Endothelial cell of umbilical vein (primary cell): ENCODE results near the gene KAT6B. TPM values are rescaled to one million over a fixed set of nuclear protein-coding genes. Genes with fewer than 3 reads are reported as not detected.

Source experiments
- BruUV-seq: library from RNA; stranded (reverse); fragments of 400-500 nt; replicated peaks from 2 replicates; lab custom pipeline; 2021; lab: Mats Ljungman, UMichigan
- CTCF ChIA-PET: fragments of 300-600, 350-600 bp; sonication (Branson Sonifier 250); formaldehyde crosslinking; loops from one replicate; lab custom pipeline; 2021; ENCODE audit warnings: antibody characterized with exemption, inconsistent platforms; lab: Charles Lee
- POLR2A ChIA-PET: fragments of 300-600, 350-600 bp; sonication (Branson Sonifier 250); formaldehyde crosslinking; loops from one replicate; lab custom pipeline; 2021; ENCODE audit warnings: antibody characterized with exemption, inconsistent platforms; lab: Charles Lee
- DNase-seq: peaks from one replicate; pipeline ENCODE4 v3.0.0-alpha.2; 2011; ENCODE audit warnings: low read depth, low spot score
- FAIRE-seq: peaks from 2 replicates; lab custom pipeline; 2011; peaks lifted over from hg19 to GRCh38; lab: Jason Lieb, UNC
- H2AFZ ChIP-seq: 2 replicates; pipeline ENCODE4 v1.6.0; 2012; ENCODE audit warnings: low read depth, low read length, control low read depth, inconsistent platforms
- H3K27ac ChIP-seq: 2 replicates; pipeline ENCODE4 v1.5.1; 2011; ENCODE audit warnings: low read depth, mild to moderate bottlenecking, control low read depth, low read length, moderate library complexity; ENCODE audit not compliant: insufficient read depth
- H3K27me3 ChIP-seq, 2 experiments: 2 replicates each; pipeline versions ENCODE4 v1.6.0 to v1.6.1; 2011; ENCODE audit warnings: low read length in 2 of 2, mixed read lengths in 1 of 2; ENCODE audit not compliant: control insufficient read depth in 2 of 2, insufficient read depth in 2 of 2
- H3K36me3 ChIP-seq, 2 experiments: 2 replicates in 1 of 2; 3 replicates in 1 of 2; pipeline ENCODE4 v1.5.1; 2011; ENCODE audit warnings: low read length in 2 of 2, mild to moderate bottlenecking in 1 of 2, moderate library complexity in 1 of 2; ENCODE audit not compliant: control insufficient read depth in 2 of 2, insufficient read depth in 2 of 2; ENCODE audit errors: extremely low read depth in 1 of 2
- H3K4me1 ChIP-seq: 3 replicates; pipeline ENCODE4 v1.5.1; 2011; ENCODE audit warnings: mild to moderate bottlenecking, low read length; ENCODE audit not compliant: control insufficient read depth, insufficient read depth; ENCODE audit errors: extremely low read depth
- H3K4me2 ChIP-seq: 2 replicates; pipeline ENCODE4 v1.6.1; 2011; ENCODE audit warnings: low read length, control low read depth, mixed read lengths; ENCODE audit not compliant: insufficient read depth
- H3K4me3 ChIP-seq, 3 experiments: fragments of 200-600 bp in 1 of 3; sonication (generic), shearing (Covaris generic) in 1 of 3; replicated peaks in 1 of 3; 2 replicates each; pipeline ENCODE4 v1.5.1; 2011 to 2016; ENCODE audit warnings: control low read depth in 3 of 3, low read length in 3 of 3, mild to moderate bottlenecking in 2 of 3, inconsistent platforms in 1 of 3, low read depth in 1 of 3, moderate library complexity in 1 of 3; ENCODE audit not compliant: insufficient read depth in 1 of 3
- H3K79me2 ChIP-seq: 2 replicates; pipeline ENCODE4 v1.6.0; 2012; ENCODE audit warnings: low read length, inconsistent platforms; ENCODE audit not compliant: control insufficient read depth, insufficient read depth
- H3K9ac ChIP-seq: replicated peaks from 2 replicates; pipeline ENCODE3; 2011; ENCODE audit warnings: low read length, control low read depth; ENCODE audit not compliant: insufficient read depth; ENCODE audit errors: extremely low read depth
- H3K9me1 ChIP-seq: replicated peaks from 3 replicates; pipeline ENCODE4 v1.6.0; 2011; ENCODE audit warnings: mild to moderate bottlenecking, low read length; ENCODE audit not compliant: control insufficient read depth, insufficient read depth; ENCODE audit errors: extremely low read depth
- H3K9me3 ChIP-seq: replicated peaks from 2 replicates; pipeline ENCODE4 v1.5.1; 2012; ENCODE audit warnings: low read length, inconsistent platforms; ENCODE audit not compliant: control insufficient read depth, insufficient read depth
- H4K20me1 ChIP-seq: replicated peaks from 2 replicates; pipeline ENCODE3; 2011; ENCODE audit warnings: mild to moderate bottlenecking, low read length; ENCODE audit not compliant: control insufficient read depth, insufficient read depth; ENCODE audit errors: extremely low read depth
- CTCF ChIP-seq, 2 donors: IDR thresholded peaks; 1 replicate in 1 of 2; 2 replicates in 1 of 2; pipeline ENCODE4 v1.5.1; 2011; ENCODE audit warnings: low read length in 2 of 2, mild to moderate bottlenecking in 2 of 2, moderate library complexity in 2 of 2, control low read depth in 1 of 2, inconsistent platforms in 1 of 2, low read depth in 1 of 2; ENCODE audit not compliant: insufficient read depth in 1 of 2; ENCODE audit errors: extremely low read depth in 1 of 2
- EZH2 ChIP-seq: IDR thresholded peaks from 2 replicates; pipeline ENCODE4 v1.6.1; 2012; ENCODE audit warnings: borderline replicate concordance, low read depth, mild to moderate bottlenecking, moderate library complexity, low read length, inconsistent platforms; ENCODE audit not compliant: severe bottlenecking
- FOS ChIP-seq: IDR thresholded peaks from 2 replicates; pipeline ENCODE4 v1.6.1; 2011; ENCODE audit warnings: mild to moderate bottlenecking, low read length, moderate library complexity, borderline replicate concordance; ENCODE audit not compliant: insufficient read depth
- GATA2 ChIP-seq: IDR thresholded peaks from 2 replicates; pipeline ENCODE4 v1.7.0; 2011; ENCODE audit warnings: low read depth, mild to moderate bottlenecking, moderate library complexity, mixed read lengths, low read length; ENCODE audit not compliant: insufficient read length, insufficient read depth
- JUN ChIP-seq: IDR thresholded peaks from 2 replicates; pipeline ENCODE4 v1.6.1; 2011; ENCODE audit warnings: borderline replicate concordance, low read depth; ENCODE audit not compliant: insufficient read length, insufficient read depth
- MAX ChIP-seq: IDR thresholded peaks from 2 replicates; pipeline ENCODE4 v1.6.1; 2011; ENCODE audit not compliant: insufficient read depth, insufficient read length
- MYC ChIP-seq: IDR thresholded peaks from one replicate; pipeline ENCODE4 v1.6.1; 2011; ENCODE audit warnings: mild to moderate bottlenecking, low read depth, low read length
- POLR2A ChIP-seq: IDR thresholded peaks from 2 replicates; pipeline ENCODE4 v1.6.1; 2012; ENCODE audit warnings: low read depth, mild to moderate bottlenecking, control low read depth, low read length
- POLR2AphosphoS5 ChIP-seq: IDR thresholded peaks from 2 replicates; pipeline ENCODE4 v1.6.1; 2012; ENCODE audit warnings: low read depth, mild to moderate bottlenecking, control low read depth, low read length, moderate library complexity; ENCODE audit not compliant: insufficient read depth
- dilution Hi-C: fragments of 300-500 bp; cut with MboI; formaldehyde crosslinking; loops from one replicate; pipeline ENCODE4 v1.15.0; 2019; ENCODE audit warnings: low sequenced_read_pairs; ENCODE audit not compliant: extremely low pct_ligation_motif_present
- intact Hi-C: fragments of 100-400 bp; cut with micrococcal nuclease; formaldehyde crosslinking; loops from one replicate; pipeline ENCODE4 v1.10.0; 2022
- polyA plus RNA-seq, 4 experiments: library from polyadenylated mRNA; depleted of rRNA in 3 of 4; stranded (reverse) in 3 of 4; unstranded in 1 of 4; fragments of >200 nt; gene quantifications; 2 replicates each; pipeline versions ENCODE4 v1.2.1 to v1.2.3, GENCODE V29; 2011 to 2012; ENCODE audit warnings: missing spikeins in 1 of 4
- total RNA-seq: library from RNA; stranded (reverse); gene quantifications from 2 replicates; pipeline ENCODE4 v1.2.3, GENCODE V29; 2021

The KAT6B gene
- total and polyA plus RNA-seq, 2 donors (not counting 3 experiments of a cell fraction or from before 2014, with no cell fraction given), result 4.5 to 17.0 TPM

- no peak for TF ChIP-seq GATA2
- no peak for TF ChIP-seq JUN
- TF ChIP-seq FOS, result no peak
- TF ChIP-seq MYC, result no peak
- TF ChIP-seq MAX, result no peak
- no peak for TF ChIP-seq POLR2AphosphoS5
- Histone ChIP-seq H3K9ac (no peak overlapping the region), H3K36me3 (peaks cover 0 to 4% of the 10 kb centered on the region in 2 experiments), H4K20me1 (no peaks in the 10 kb centered on the region), H3K27ac (no peak overlapping the region), H3K4me3 (no peak overlapping the region), H3K4me1 (no peaks in the 10 kb centered on the region), H3K79me2 (no peaks in the 10 kb centered on the region), H3K4me2 (no peak overlapping the region), H2AFZ (no peak overlapping the region), H3K9me3 (no peaks in the 10 kb centered on the region), H3K9me1 (no peaks in the 10 kb centered on the region), H3K27me3 (no peaks in the 10 kb centered on the region)
- POLR2A ChIA-PET, result no interaction called here
- no peak for FAIRE-seq
- intact Hi-C loops, result no loop called here
- dilution Hi-C loops, result no loop called here
- no TSS peak for BruUV-seq
- DNase-seq, result no peak
- CTCF ChIA-PET, result no interaction called here
Observed at GRCh38 chr10:74997163-74997562, 170.8 kb downstream of the KAT6B start.

DNA sequence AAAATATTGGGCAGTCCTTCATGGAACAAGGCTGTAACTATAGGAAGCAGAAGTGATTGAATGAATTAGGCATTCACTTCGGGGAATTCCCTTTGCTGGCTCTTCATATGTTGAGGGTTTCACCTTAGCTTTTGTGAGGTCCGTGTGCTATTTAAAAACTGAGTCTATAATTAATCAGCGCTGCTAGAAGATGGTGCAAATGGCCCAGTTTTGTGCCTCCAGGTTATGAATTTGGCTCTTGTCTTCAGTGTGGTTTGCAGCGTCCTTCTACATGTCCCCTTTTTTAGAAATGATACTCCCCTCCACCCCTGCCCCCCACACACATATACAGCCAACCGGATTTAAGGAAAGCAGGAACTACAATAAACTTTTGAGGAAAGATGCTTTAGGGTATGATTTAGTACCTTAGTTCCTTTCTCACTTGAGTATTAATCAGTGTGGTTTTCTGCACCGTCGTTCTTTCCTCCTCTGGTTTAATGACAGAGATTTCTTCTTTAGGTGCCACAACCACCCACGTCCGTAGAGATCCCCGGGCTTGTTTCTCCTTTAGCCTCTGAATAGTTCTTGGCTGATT, 174.4 kb downstream of the KAT6B start:
- BruUV-seq, result no TSS peak
- FAIRE-seq, result no peak

More for the DNA sequence above, 174.4 kb downstream of the KAT6B start:
- Histone ChIP-seq H3K36me3 (peaks cover 2 to 4% of the 10 kb centered on the region in 2 experiments), H3K4me1 (no peaks in the 10 kb centered on the region), H4K20me1 (no peaks in the 10 kb centered on the region), H3K9me1 (no peaks in the 10 kb centered on the region), H3K9ac (no peak overlapping the region), H2AFZ (no peak overlapping the region), H3K9me3 (no peaks in the 10 kb centered on the region), H3K4me3 (no peak overlapping the region), H3K27ac (no peak overlapping the region), H3K79me2 (no peaks in the 10 kb centered on the region), H3K27me3 (no peaks in the 10 kb centered on the region), H3K4me2 (no peak overlapping the region)
- ChIA-PET POLR2A (no interaction called here), CTCF (no interaction called here)
- intact Hi-C loops (no loop called here), dilution Hi-C loops (no loop called here)
- TF ChIP-seq POLR2AphosphoS5 (no peak), JUN (no peak), POLR2A (no peak), CTCF (IDR thresholded peaks at IDR 0.05; ENCODE audit: extremely low read depth in 1 of 2, insufficient read depth in 1 of 2, low read depth in 1 of 2, low read length in 2 of 2) (no peak), MAX (no peak), FOS (no peak), GATA2 (no peak), EZH2 (no peak), MYC (no peak)
- DNase-seq, result no peak
